DND-41 (cell line): ENCODE measurements around the gene DBNDD2.

Experiments
- CTCF ChIP-seq: IDR thresholded peaks from 2 replicates; pipeline ENCODE4 v1.5.1; 2012; ENCODE audit warnings: borderline replicate concordance, low read length, moderate library complexity, mild to moderate bottlenecking; ENCODE audit not compliant: poor library complexity, severe bottlenecking; ENCODE audit errors: extremely low read depth
- EZH2 ChIP-seq: IDR thresholded peaks from 3 replicates; pipeline ENCODE4 v1.6.1; 2012; ENCODE audit warnings: borderline replicate concordance, low read depth, mild to moderate bottlenecking, moderate library complexity, low read length, inconsistent platforms; ENCODE audit not compliant: severe bottlenecking

DNA sequence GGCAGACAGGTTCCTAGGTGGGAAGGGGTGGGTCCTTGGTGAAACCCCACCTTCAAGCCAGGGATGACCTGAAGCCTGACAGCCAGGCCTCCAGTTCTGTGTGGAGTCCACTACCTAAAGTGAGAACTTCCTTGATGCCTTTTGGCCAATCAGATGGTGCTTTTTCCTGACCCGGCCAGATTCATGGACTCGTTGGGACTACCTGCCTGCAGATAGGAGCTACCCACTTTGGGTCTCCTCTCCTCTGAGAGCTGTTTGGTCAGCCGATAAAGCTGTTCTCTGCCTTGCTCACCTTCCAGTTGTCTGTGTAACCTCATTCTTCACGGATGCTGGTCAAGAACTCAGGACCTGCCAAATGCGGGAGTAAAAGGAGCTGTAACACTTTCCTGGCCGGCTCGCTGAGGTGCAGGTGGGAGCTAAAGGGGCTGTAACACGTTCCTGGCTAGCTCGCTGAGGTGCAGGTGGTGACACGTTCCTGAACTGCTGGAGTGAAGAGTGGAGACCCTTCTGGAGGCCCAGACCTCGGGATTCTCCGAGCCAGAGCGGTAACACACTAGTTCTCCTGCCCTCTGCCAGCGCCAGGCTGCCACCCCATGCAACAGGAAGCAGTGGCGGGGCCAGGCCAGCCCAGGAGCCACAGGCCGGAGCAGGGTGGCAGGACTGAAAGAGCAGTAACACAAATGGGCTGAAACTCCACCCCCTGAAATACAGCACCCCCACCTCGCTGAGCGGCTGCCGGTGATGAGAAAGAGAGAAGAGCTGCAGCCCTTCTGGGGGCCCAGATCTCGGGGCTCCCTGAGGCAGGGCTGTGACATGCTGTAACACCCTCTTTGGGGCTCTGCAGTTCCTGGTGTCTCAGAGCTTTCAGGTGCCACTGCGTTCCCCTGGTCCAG is 13.6 kb upstream of the DBNDD2 start:
- TF ChIP-seq CTCF: no peak
- no peak for TF ChIP-seq EZH2
